Measurements from ENCODE around the gene UBTD2.

Gene UBTD2

GRCh38 chr5:172194985-172195774 is 88.4 kb downstream of the UBTD2 start:
- DNase-seq (ENCODE audit: insufficient read length, low spot score) (no peak), FAIRE-seq (no peak)
- no peak for TF ChIP-seq CTCF (IDR thresholded peaks at IDR 0.05; ENCODE audit: insufficient read depth, missing control alignments)

DNA sequence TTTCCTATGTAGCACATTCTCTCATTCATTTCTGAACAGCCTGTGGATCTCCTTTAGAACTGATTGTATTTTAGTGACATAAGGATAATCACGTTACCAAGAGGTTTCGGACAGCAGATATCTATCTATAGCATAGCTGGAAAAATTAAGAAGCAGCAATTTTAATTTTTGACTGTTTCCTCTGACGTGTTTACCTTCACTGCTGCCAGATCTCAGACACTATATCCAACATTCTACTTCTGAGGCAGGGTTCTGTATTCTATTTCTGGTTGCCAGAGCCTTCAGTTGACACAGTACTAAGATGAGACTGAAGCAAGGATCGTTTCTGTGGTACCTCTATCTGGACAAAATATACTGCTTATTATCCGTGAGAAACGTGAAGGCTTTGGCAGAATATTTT is 89.7 kb downstream of the UBTD2 start, which contains the start of gene EFCAB9:
Gene EFCAB9 (plus strand): TSS at position 301 of the 400 bp plus-strand sequence. CDS start 1 bp downstream, at position 302.
- FAIRE-seq: no peak
- no peak for TF ChIP-seq CTCF (IDR thresholded peaks at IDR 0.05; ENCODE audit: insufficient read depth, missing control alignments)
- DNase-seq (ENCODE audit: insufficient read length, low spot score): no peak

DNA sequence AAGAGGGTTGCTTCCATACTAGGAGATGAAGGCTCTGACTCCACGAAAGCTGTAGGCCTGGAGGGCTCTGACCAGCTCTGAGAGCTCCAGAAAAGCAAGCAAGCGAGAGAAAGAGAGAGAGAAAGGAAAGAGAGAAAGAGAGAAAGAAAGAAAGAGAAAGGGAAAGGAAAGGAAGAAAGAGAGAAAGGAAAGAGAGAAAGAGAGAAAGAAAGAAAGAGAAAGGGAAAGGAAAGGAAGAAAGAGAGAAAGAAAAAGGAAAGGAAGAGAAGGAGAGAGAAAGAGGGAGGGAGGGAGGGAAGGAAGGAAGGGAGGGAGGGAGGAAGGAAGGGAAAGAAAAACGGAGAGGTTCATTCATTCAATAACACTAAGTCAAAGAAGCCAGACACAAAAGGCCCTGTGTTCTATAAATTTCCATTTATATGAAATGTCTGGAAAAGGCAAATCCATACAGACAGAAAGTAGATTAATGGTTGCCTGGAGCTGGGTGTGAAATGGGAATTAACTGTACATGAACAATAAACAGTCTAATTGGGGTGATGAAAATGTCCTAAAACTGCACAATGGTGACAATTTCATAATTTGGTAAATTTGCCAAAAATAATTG is 93.8 kb downstream of the UBTD2 start:
- DNase-seq (ENCODE audit: insufficient read length, low spot score) (no peak), FAIRE-seq (no peak)
- TF ChIP-seq CTCF (IDR thresholded peaks at IDR 0.05; ENCODE audit: insufficient read depth, missing control alignments): no peak

- FAIRE-seq: no peak
- no peak for TF ChIP-seq CTCF (IDR thresholded peaks at IDR 0.05; ENCODE audit: insufficient read depth, missing control alignments)
- no peak for DNase-seq (ENCODE audit: insufficient read length, low spot score)
These were observed 94.5 kb downstream of the UBTD2 start for GRCh38 chr5:172188893-172189692.

- no peak for FAIRE-seq
- DNase-seq (ENCODE audit: insufficient read length, low spot score): peak; percentile 80
- peak; percentile 66 for TF ChIP-seq CTCF (IDR thresholded peaks at IDR 0.05; ENCODE audit: insufficient read depth, missing control alignments)
These were observed 95.3 kb downstream of the UBTD2 start, which contains the start of gene STK10 for GRCh38 chr5:172188033-172188892. STK10 (minus strand) TSS chr5:172188224; CDS start chr5:172188042, 182 bp downstream.
